HG02885 (cell line): ENCODE measurements around the gene GPR12.
"Not testable (repeated sequence)": the region's sequence is repeated elsewhere in the genome, so short reads cannot be mapped to it uniquely, and the experiment has no call there.

Experiments used
- ATAC-seq: cut with Tn5 transposase; IDR thresholded peaks from one replicate; pipeline ENCODE4 v1.9.1; 2021; ENCODE audit warnings: mild to moderate bottlenecking; ENCODE audit not compliant: unreplicated experiment, poor library complexity

GPR12 gene

GRCh38 chr13:26749905-26750304 is 10.7 kb downstream of the GPR12 start:
- ATAC-seq, result no peak

- no peak for ATAC-seq
These were observed 11.3 kb downstream of the GPR12 start for GRCh38 chr13:26749285-26749684.

- ATAC-seq, result no peak
These were observed 12.9 kb downstream of the GPR12 start for GRCh38 chr13:26747706-26748105.

GRCh38 chr13:26743971-26744370 is 16.6 kb downstream of the GPR12 start:
- ATAC-seq, result no peak

- no peak for ATAC-seq
These were observed 17.8 kb downstream of the GPR12 start for GRCh38 chr13:26742691-26743358.

GRCh38 chr13:26735677-26736076 is 24.9 kb downstream of the GPR12 start:
- ATAC-seq, result no peak

GRCh38 chr13:26727633-26728032 is 33.0 kb downstream of the GPR12 start:
- no peak for ATAC-seq

GRCh38 chr13:26727122-26727521 is 33.5 kb downstream of the GPR12 start:
- no peak for ATAC-seq

GRCh38 chr13:26726684-26727083 is 33.9 kb downstream of the GPR12 start:
- ATAC-seq, result no peak

- ATAC-seq, result not testable (repeated sequence)
These were observed 37.0 kb downstream of the GPR12 start for GRCh38 chr13:26723620-26724019.

GRCh38 chr13:26722321-26722720 is 38.3 kb downstream of the GPR12 start:
- no peak for ATAC-seq

- no peak for ATAC-seq
These were observed 39.1 kb downstream of the GPR12 start for GRCh38 chr13:26721251-26722121.

GRCh38 chr13:26719356-26719945 is 41.1 kb downstream of the GPR12 start:
- ATAC-seq, result no peak

- ATAC-seq, result no peak
These were observed 41.7 kb downstream of the GPR12 start for GRCh38 chr13:26718872-26719271.

GRCh38 chr13:26718146-26718545 is 42.4 kb downstream of the GPR12 start:
- no peak for ATAC-seq

GRCh38 chr13:26716984-26717383 is 43.6 kb downstream of the GPR12 start:
- no peak for ATAC-seq

- no peak for ATAC-seq
These were observed 47.2 kb downstream of the GPR12 start for GRCh38 chr13:26713341-26713740.

GRCh38 chr13:26711211-26711610 is 49.4 kb downstream of the GPR12 start:
- ATAC-seq, result no peak

- no peak for ATAC-seq
These were observed 50.4 kb downstream of the GPR12 start for GRCh38 chr13:26710166-26710565.

- ATAC-seq, result no peak
These were observed 51.1 kb downstream of the GPR12 start for GRCh38 chr13:26709461-26709860.

- ATAC-seq, result no peak
These were observed 52.6 kb downstream of the GPR12 start for GRCh38 chr13:26708007-26708297.
